ENCODE results near the gene HSDL1. TPM values are rescaled to one million over a fixed set of nuclear protein-coding genes. Genes with fewer than 3 reads are reported as not detected.

Gene HSDL1
- total and polyA plus RNA-seq, 2 donors (not counting 3 experiments of a cell fraction or from before 2014, with no cell fraction given): 19.9 to 27.9 TPM

DNA sequence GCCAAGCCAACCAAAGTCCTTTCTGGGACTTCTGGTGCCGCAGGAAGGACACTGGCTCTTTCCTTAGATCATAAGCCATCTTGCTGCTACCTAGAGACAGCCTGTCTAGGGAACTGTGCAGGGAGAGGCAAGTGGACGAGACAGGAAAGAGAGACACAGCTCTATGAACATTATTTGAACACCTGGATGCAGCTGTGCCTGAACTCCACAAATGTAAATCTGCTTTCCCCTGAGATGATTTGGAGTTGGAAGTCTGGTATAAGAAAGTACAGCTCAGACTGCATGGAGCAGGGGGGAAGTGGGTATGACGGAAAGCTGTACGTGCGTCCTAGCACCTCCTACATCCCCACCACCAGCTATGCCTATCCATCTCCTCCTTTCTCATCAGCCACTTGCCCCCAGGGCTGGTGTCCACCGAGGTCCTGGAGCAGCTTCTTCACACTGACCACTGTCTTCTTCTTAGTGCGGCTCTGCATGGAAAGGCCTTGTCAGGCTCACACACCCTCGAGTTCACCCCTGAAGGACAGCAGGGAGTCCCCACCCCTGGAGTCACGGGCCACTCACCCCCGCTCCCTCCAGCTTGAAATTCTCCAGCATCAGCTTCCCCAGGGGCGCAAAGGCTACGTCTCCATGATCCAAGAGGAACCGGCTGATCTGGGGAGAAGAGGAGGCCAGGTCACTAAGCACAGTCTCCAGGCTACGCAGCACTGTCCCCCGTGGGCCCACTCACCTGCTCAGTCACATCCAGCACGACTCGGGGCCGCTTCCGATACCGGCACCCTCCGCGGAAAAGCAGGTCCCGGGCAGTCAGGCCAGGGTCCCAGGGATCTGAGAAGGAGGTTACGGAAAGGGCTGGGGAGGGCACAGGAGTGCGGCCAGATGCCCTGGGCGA, 37.9 kb upstream of the HSDL1 start:
- intact Hi-C loops (cut with micrococcal nuclease): no loop called here
- POLR2A ChIA-PET: no interaction called here
- no peak overlapping the region for H2AFZ ChIP-seq (ENCODE audit: low read depth, low read length)
- DNase-seq (ENCODE audit: low read depth, low spot score) (no peak), FAIRE-seq (no peak)
- no peaks in the 10 kb centered on the region for H3K9me1 ChIP-seq (replicated peaks; ENCODE audit: control insufficient read depth, extremely low read depth, insufficient read depth, low read length)
- no TSS peak for BruUV-seq (replicated peaks)
- no peak for TF ChIP-seq MYC (IDR thresholded peaks at IDR 0.05; ENCODE audit: low read depth, low read length)
- no peak for TF ChIP-seq EZH2 (IDR thresholded peaks at IDR 0.05; ENCODE audit: borderline replicate concordance, low read depth, low read length, severe bottlenecking)
- TF ChIP-seq, protein P1, sequence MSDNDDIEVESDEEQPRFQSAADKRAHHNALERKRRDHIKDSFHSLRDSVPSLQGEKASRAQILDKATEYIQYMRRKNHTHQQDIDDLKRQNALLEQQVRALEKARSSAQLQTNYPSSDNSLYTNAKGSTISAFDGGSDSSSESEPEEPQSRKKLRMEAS (IDR thresholded peaks at IDR 0.05; ENCODE audit: insufficient read depth, insufficient read length): no peak
- TF ChIP-seq POLR2AphosphoS5 (IDR thresholded peaks at IDR 0.05; ENCODE audit: insufficient read depth, low read depth, low read length): no peak
- TF ChIP-seq, protein P2, sequence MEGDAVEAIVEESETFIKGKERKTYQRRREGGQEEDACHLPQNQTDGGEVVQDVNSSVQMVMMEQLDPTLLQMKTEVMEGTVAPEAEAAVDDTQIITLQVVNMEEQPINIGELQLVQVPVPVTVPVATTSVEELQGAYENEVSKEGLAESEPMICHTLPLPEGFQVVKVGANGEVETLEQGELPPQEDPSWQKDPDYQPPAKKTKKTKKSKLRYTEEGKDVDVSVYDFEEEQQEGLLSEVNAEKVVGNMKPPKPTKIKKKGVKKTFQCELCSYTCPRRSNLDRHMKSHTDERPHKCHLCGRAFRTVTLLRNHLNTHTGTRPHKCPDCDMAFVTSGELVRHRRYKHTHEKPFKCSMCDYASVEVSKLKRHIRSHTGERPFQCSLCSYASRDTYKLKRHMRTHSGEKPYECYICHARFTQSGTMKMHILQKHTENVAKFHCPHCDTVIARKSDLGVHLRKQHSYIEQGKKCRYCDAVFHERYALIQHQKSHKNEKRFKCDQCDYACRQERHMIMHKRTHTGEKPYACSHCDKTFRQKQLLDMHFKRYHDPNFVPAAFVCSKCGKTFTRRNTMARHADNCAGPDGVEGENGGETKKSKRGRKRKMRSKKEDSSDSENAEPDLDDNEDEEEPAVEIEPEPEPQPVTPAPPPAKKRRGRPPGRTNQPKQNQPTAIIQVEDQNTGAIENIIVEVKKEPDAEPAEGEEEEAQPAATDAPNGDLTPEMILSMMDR (IDR thresholded peaks at IDR 0.05; ENCODE audit: extremely low read depth in 1 of 2, insufficient read depth in 1 of 2, low read depth in 1 of 2, low read length in 2 of 2): no peak
- H3K4me3 ChIP-seq (replicated peaks in 1 of 3; ENCODE audit: insufficient read depth in 1 of 3, low read depth in 1 of 3, low read length in 3 of 3): no peak overlapping the region
- no peak overlapping the region for H3K4me2 ChIP-seq (ENCODE audit: insufficient read depth, low read length)
- CTCF ChIA-PET: no interaction called here
- no peaks in the 10 kb centered on the region for H4K20me1 ChIP-seq (replicated peaks; ENCODE audit: control insufficient read depth, extremely low read depth, insufficient read depth, low read length)
- no peaks in the 10 kb centered on the region for H3K9me3 ChIP-seq (replicated peaks; ENCODE audit: control insufficient read depth, insufficient read depth, low read length)
- no peak overlapping the region for H3K9ac ChIP-seq (replicated peaks; ENCODE audit: extremely low read depth, insufficient read depth, low read length)
- peaks cover 6 to 43% of the 10 kb centered on the region in 2 experiments for H3K36me3 ChIP-seq (ENCODE audit: control insufficient read depth in 2 of 2, extremely low read depth in 1 of 2, insufficient read depth in 2 of 2, low read length in 2 of 2)
- dilution Hi-C loops (cut with MboI; ENCODE audit: extremely low pct_ligation_motif_present, low sequenced_read_pairs): no loop called here
- no peak overlapping the region for H3K27ac ChIP-seq (ENCODE audit: insufficient read depth, low read depth, low read length)
- no peaks in the 10 kb centered on the region for H3K27me3 ChIP-seq (ENCODE audit: control insufficient read depth in 2 of 2, insufficient read depth in 2 of 2, low read length in 2 of 2)
- H3K4me1 ChIP-seq (ENCODE audit: control insufficient read depth, extremely low read depth, insufficient read depth, low read length): peaks cover 18% of the 10 kb centered on the region
- peaks cover 23% of the 10 kb centered on the region for H3K79me2 ChIP-seq (ENCODE audit: control insufficient read depth, insufficient read depth, low read length)
